BLaER1 (cell line): ENCODE results near the gene UTF1.

Source experiments
- H3K27ac ChIP-seq: shearing (Covaris generic); formaldehyde crosslinking; 2 replicates; pipeline ENCODE4 v1.8.1; 2022
- H3K27me3 ChIP-seq: shearing (Covaris generic); formaldehyde crosslinking; 2 replicates; pipeline ENCODE4 v1.8.1; 2022
- H3K36me3 ChIP-seq: shearing (Covaris generic); formaldehyde crosslinking; 2 replicates; pipeline ENCODE4 v1.8.1; 2022
- H3K4me1 ChIP-seq: shearing (Covaris generic); formaldehyde crosslinking; 2 replicates; pipeline ENCODE4 v1.8.1; 2022
- H3K4me2 ChIP-seq: shearing (Covaris generic); formaldehyde crosslinking; 2 replicates; pipeline ENCODE4 v1.8.1; 2022
- H3K4me3 ChIP-seq: shearing (Covaris generic); formaldehyde crosslinking; 2 replicates; pipeline ENCODE4 v1.8.1; 2022
- H3K9ac ChIP-seq: shearing (Covaris generic); formaldehyde crosslinking; 2 replicates; pipeline ENCODE4 v1.8.1; 2022
- H3K9me3 ChIP-seq: shearing (Covaris generic); formaldehyde crosslinking; 2 replicates; pipeline ENCODE4 v1.8.1; 2022
- H4K20me1 ChIP-seq: shearing (Covaris generic); formaldehyde crosslinking; 2 replicates; pipeline ENCODE4 v1.8.1; 2022
- Cebpa-rat ChIP-seq: shearing (Covaris generic); IDR thresholded peaks from 2 replicates; pipeline ENCODE4 v1.8.1; 2022

Gene UTF1

GRCh38 chr10:133207041-133207600 is 22.9 kb upstream of the UTF1 start:
- Histone ChIP-seq H3K4me3 (no peak overlapping the region), H3K9me3 (no peaks in the 10 kb centered on the region), H3K27me3 (0 out of 2 replicates have a peak, but pooled peaks cover 4% of the 10 kb centered on the region), H3K27ac (no peak overlapping the region), H3K4me2 (peak overlapping the region; percentile 73), H4K20me1 (peaks cover 5% of the 10 kb centered on the region; the same call in 1 of the 2 replicates), H3K9ac (no peak overlapping the region), H3K4me1 (peaks cover 34% of the 10 kb centered on the region), H3K36me3 (no peaks in the 10 kb centered on the region)
- no peak for TF ChIP-seq Cebpa-rat

GRCh38 chr10:133207627-133208026 is 22.4 kb upstream of the UTF1 start:
- Histone ChIP-seq H3K4me1 (peaks cover 36% of the 10 kb centered on the region), H3K27ac (no peak overlapping the region), H3K4me2 (peak overlapping the region; percentile 73), H3K27me3 (0 out of 2 replicates have a peak, but pooled peaks cover 5% of the 10 kb centered on the region), H3K4me3 (no peak overlapping the region), H3K9ac (no peak overlapping the region), H3K9me3 (no peaks in the 10 kb centered on the region), H3K36me3 (no peaks in the 10 kb centered on the region), H4K20me1 (peaks cover 5% of the 10 kb centered on the region; the same call in 1 of the 2 replicates)
- TF ChIP-seq Cebpa-rat: no peak

- no peaks in the 10 kb centered on the region for H3K9me3 ChIP-seq
- H4K20me1 ChIP-seq: peaks cover 5% of the 10 kb centered on the region; the same call in 1 of the 2 replicates
- no peak overlapping the region for H3K4me2 ChIP-seq
- H3K4me1 ChIP-seq: peaks cover 42% of the 10 kb centered on the region
- peaks cover 13% of the 10 kb centered on the region; the same call in 1 of the 2 replicates for H3K27me3 ChIP-seq
- H3K9ac ChIP-seq: no peak overlapping the region
- H3K27ac ChIP-seq: no peak overlapping the region
- no peak for TF ChIP-seq Cebpa-rat
- no peaks in the 10 kb centered on the region for H3K36me3 ChIP-seq
- H3K4me3 ChIP-seq: no peak overlapping the region
Measured at GRCh38 chr10:133208466-133208865, 21.6 kb upstream of the UTF1 start.

DNA sequence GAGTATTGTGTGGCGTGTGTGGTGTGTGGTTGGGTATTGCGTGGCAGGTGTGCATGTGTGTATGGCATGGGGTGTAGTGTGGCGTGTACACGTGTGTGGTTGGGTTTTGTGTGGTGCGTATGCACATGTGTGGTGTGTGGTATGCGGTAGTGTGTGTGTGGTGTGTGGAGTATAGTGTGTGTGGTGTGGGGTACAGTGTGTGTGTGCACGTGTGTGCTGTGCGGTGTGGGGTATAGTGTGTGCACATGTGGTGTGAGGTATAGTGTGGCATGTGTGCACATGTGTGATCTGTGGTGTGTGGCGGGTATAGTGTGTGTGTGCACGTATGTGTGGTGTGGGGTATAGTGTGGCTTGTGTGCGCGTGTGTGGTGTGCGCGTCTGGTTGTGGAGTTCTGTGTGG is 20.9 kb upstream of the UTF1 start:
- Histone ChIP-seq H3K4me3 (no peak overlapping the region), H3K4me1 (peaks cover 42% of the 10 kb centered on the region), H3K36me3 (no peaks in the 10 kb centered on the region), H4K20me1 (peaks cover 9% of the 10 kb centered on the region; the same call in 1 of the 2 replicates), H3K27ac (no peak overlapping the region), H3K9ac (no peak overlapping the region), H3K4me2 (no peak overlapping the region), H3K27me3 (peaks cover 18% of the 10 kb centered on the region; the same call in 1 of the 2 replicates), H3K9me3 (no peaks in the 10 kb centered on the region)
- TF ChIP-seq Cebpa-rat: no peak

DNA sequence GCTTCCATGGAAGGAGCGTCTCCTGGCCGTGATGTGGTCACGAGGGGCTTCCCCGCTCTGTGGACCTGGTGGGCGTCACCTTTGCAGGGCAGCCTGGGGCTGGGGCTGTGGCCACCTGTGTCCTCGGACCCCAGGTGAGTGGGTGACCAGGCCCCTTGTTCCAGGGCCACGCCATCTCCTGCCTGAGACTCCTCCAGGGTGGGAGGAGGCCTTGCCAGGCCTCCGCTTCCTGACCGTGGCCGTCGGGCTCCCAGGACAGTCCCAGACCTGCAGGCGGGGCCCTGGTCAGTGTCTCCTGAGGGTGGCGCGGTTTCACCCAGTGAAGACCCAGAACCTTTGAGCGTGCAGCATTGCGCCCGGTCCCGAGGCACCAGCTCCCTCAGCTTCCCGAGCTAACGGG is 20.4 kb upstream of the UTF1 start:
- TF ChIP-seq Cebpa-rat: no peak
- Histone ChIP-seq H3K4me1 (peaks cover 42% of the 10 kb centered on the region), H3K27me3 (peaks cover 19% of the 10 kb centered on the region; the same call in 1 of the 2 replicates), H3K4me3 (no peak overlapping the region), H3K9ac (no peak overlapping the region), H4K20me1 (peaks cover 10% of the 10 kb centered on the region; the same call in 1 of the 2 replicates), H3K36me3 (no peaks in the 10 kb centered on the region), H3K4me2 (no peak overlapping the region), H3K27ac (no peak overlapping the region), H3K9me3 (no peaks in the 10 kb centered on the region)

GRCh38 chr10:133210398-133211140 is 19.4 kb upstream of the UTF1 start:
- Histone ChIP-seq H3K36me3 (no peaks in the 10 kb centered on the region), H3K4me3 (no peak overlapping the region), H3K27me3 (peaks cover 19% of the 10 kb centered on the region; the same call in 1 of the 2 replicates), H4K20me1 (peaks cover 10% of the 10 kb centered on the region; the same call in 1 of the 2 replicates), H3K9me3 (no peaks in the 10 kb centered on the region), H3K9ac (no peak overlapping the region), H3K4me1 (peaks cover 35% of the 10 kb centered on the region), H3K4me2 (peak overlapping the region; percentile 30), H3K27ac (no peak overlapping the region)
- no peak for TF ChIP-seq Cebpa-rat

GRCh38 chr10:133211141-133211830 is 18.7 kb upstream of the UTF1 start:
- H4K20me1 ChIP-seq: peaks cover 10% of the 10 kb centered on the region; the same call in 1 of the 2 replicates
- H3K4me2 ChIP-seq: no peak overlapping the region
- no peak overlapping the region for H3K9ac ChIP-seq
- H3K36me3 ChIP-seq: no peaks in the 10 kb centered on the region
- no peak overlapping the region for H3K4me3 ChIP-seq
- no peak for TF ChIP-seq Cebpa-rat
- peaks cover 19% of the 10 kb centered on the region; the same call in 1 of the 2 replicates for H3K27me3 ChIP-seq
- H3K4me1 ChIP-seq: peaks cover 33% of the 10 kb centered on the region
- H3K9me3 ChIP-seq: no peaks in the 10 kb centered on the region
- H3K27ac ChIP-seq: no peak overlapping the region

- Histone ChIP-seq H3K4me1 (peaks cover 24% of the 10 kb centered on the region), H3K4me3 (no peak overlapping the region), H3K36me3 (no peaks in the 10 kb centered on the region), H3K27ac (no peak overlapping the region), H4K20me1 (peaks cover 5% of the 10 kb centered on the region; the same call in 1 of the 2 replicates), H3K9ac (no peak overlapping the region), H3K9me3 (no peaks in the 10 kb centered on the region), H3K27me3 (peaks cover 19% of the 10 kb centered on the region; the same call in 1 of the 2 replicates), H3K4me2 (no peak overlapping the region; the same call in 1 of the 2 replicates)
- TF ChIP-seq Cebpa-rat: no peak
Measured at GRCh38 chr10:133211959-133212852, 17.8 kb upstream of the UTF1 start.
